Lower leg skin (tissue), 3 donors: ENCODE data around the gene TSN.

Experiments used
- CTCF ChIP-seq, 3 donors: fragments of 450-650 bp; IDR thresholded peaks; one replicate each; pipeline ENCODE4 v1.5.1; 2016; ENCODE audit warnings: antibody characterized with exemption in 3 of 3, mild to moderate bottlenecking in 3 of 3, moderate library complexity in 2 of 3
- POLR2A ChIP-seq, 2 donors: fragments of 450-650 bp; IDR thresholded peaks; one replicate each; pipeline ENCODE4 v1.6.1; 2016 to 2017; ENCODE audit warnings: antibody characterized with exemption in 2 of 2, mild to moderate bottlenecking in 1 of 2, moderate library complexity in 1 of 2

GRCh38 chr2:121793816-121794215 is 38.4 kb downstream of the TSN start:
- TF ChIP-seq CTCF (IDR thresholded peaks at IDR 0.05) (no peak), POLR2A (IDR thresholded peaks at IDR 0.05) (no peak)
